ENCODE results near the gene F8.
"Not testable (repeated sequence)": the region's sequence is repeated elsewhere in the genome, so short reads cannot be mapped to it uniquely, and the experiment has no call there.

The F8 gene

GRCh38 chrX:154873329-154873728 lies 149.2 kb downstream of the F8 start:
- Histone ChIP-seq H3K4me3 (ENCODE audit: low read length, poor library complexity, severe bottlenecking) (no peak overlapping the region), H3K9me2 (replicated peaks; ENCODE audit: low read depth, low read length) (no peaks in the 10 kb centered on the region), H4K20me1 (ENCODE audit: insufficient read depth, low read length, poor library complexity, severe bottlenecking) (no peaks in the 10 kb centered on the region), H3K9ac (ENCODE audit: low read depth, low read length, poor library complexity, severe bottlenecking) (no peak overlapping the region), H3K4me2 (ENCODE audit: low read depth, low read length, poor library complexity, severe bottlenecking) (no peak overlapping the region), H3K27me3 (ENCODE audit: insufficient read depth, low read length, poor library complexity, severe bottlenecking) (no peaks in the 10 kb centered on the region), H3K79me2 (ENCODE audit: insufficient read depth, low read length) (no peaks in the 10 kb centered on the region), H3K9me3 (ENCODE audit: insufficient read depth, low read depth, low read length) (no peaks in the 10 kb centered on the region), H3K4me1 (ENCODE audit: insufficient read depth, low read length, poor library complexity, severe bottlenecking) (no peaks in the 10 kb centered on the region), H2AFZ (ENCODE audit: low read length) (no peak overlapping the region), H3F3A (ENCODE audit: low read depth) (no peaks in the 10 kb centered on the region), H3K36me3 (ENCODE audit: insufficient read depth, low read length) (no peaks in the 10 kb centered on the region)
- TF ChIP-seq CTCF (conservative IDR thresholded peaks at IDR 0.05; ENCODE audit: low read length), result no peak
- TF ChIP-seq EZH2phosphoT487 (IDR thresholded peaks at IDR 0.05; ENCODE audit: borderline replicate concordance), result no peak

GRCh38 chrX:154868522-154868921 lies 154.0 kb downstream of the F8 start:
- not testable (repeated sequence) for H3K4me1 ChIP-seq (ENCODE audit: insufficient read depth, low read length, poor library complexity, severe bottlenecking); H3K79me2 ChIP-seq (ENCODE audit: insufficient read depth, low read length); H3K4me3 ChIP-seq (ENCODE audit: low read length, poor library complexity, severe bottlenecking); H3K9me2 ChIP-seq (replicated peaks; ENCODE audit: low read depth, low read length); H3K9me3 ChIP-seq (ENCODE audit: insufficient read depth, low read depth, low read length); H3K27me3 ChIP-seq (ENCODE audit: insufficient read depth, low read length, poor library complexity, severe bottlenecking); H3K36me3 ChIP-seq (ENCODE audit: insufficient read depth, low read length); H3F3A ChIP-seq (ENCODE audit: low read depth); H2AFZ ChIP-seq (ENCODE audit: low read length); H4K20me1 ChIP-seq (ENCODE audit: insufficient read depth, low read length, poor library complexity, severe bottlenecking); H3K9ac ChIP-seq (ENCODE audit: low read depth, low read length, poor library complexity, severe bottlenecking); H3K4me2 ChIP-seq (ENCODE audit: low read depth, low read length, poor library complexity, severe bottlenecking)

GRCh38 chrX:154855256-154855655 lies 167.3 kb downstream of the F8 start:
- Histone ChIP-seq H3K9ac (ENCODE audit: low read depth, low read length, poor library complexity, severe bottlenecking) (no peak overlapping the region), H2AFZ (ENCODE audit: low read length) (no peak overlapping the region)

More at GRCh38 chrX:154855256-154855655, 167.3 kb downstream of the F8 start:
- H3K4me3 ChIP-seq (ENCODE audit: low read length, poor library complexity, severe bottlenecking), result no peak overlapping the region
- no peaks in the 10 kb centered on the region for H3K9me3 ChIP-seq (ENCODE audit: insufficient read depth, low read depth, low read length)
- H3K9me2 ChIP-seq (replicated peaks; ENCODE audit: low read depth, low read length), result no peaks in the 10 kb centered on the region
- no peaks in the 10 kb centered on the region for H3K4me1 ChIP-seq (ENCODE audit: insufficient read depth, low read length, poor library complexity, severe bottlenecking)
- H4K20me1 ChIP-seq (ENCODE audit: insufficient read depth, low read length, poor library complexity, severe bottlenecking), result no peaks in the 10 kb centered on the region
- no peaks in the 10 kb centered on the region for H3K27me3 ChIP-seq (ENCODE audit: insufficient read depth, low read length, poor library complexity, severe bottlenecking)
- no peaks in the 10 kb centered on the region for H3K79me2 ChIP-seq (ENCODE audit: insufficient read depth, low read length)
- no peak overlapping the region for H3K4me2 ChIP-seq (ENCODE audit: low read depth, low read length, poor library complexity, severe bottlenecking)
- no peaks in the 10 kb centered on the region for H3K36me3 ChIP-seq (ENCODE audit: insufficient read depth, low read length)
- no peak for TF ChIP-seq CTCF (conservative IDR thresholded peaks at IDR 0.05; ENCODE audit: low read length)
- no peak for TF ChIP-seq EZH2phosphoT487 (IDR thresholded peaks at IDR 0.05; ENCODE audit: borderline replicate concordance)
- no peaks in the 10 kb centered on the region for H3F3A ChIP-seq (ENCODE audit: low read depth)
